Thyroid gland (tissue), 4 donors: ENCODE measurements around the gene ESD. TPM values are rescaled to one million over a fixed set of nuclear protein-coding genes. Genes with fewer than 3 reads are reported as not detected.
A peak's percentile ranks its signal among the peaks of the same experiment; 100 is the strongest.

ENCODE experiments used
- DNase-seq, 2 donors: peaks; one replicate each; pipeline ENCODE4 v3.0.0-alpha.2; 2019
- H3K27ac ChIP-seq, 3 donors: fragments of 200-600 bp; sonication (generic); 1 replicate in 2 of 3; 2 replicates in 1 of 3; pipeline ENCODE4 v1.5.1; 2016 to 2019; ENCODE audit warnings: mild to moderate bottlenecking in 1 of 3, moderate library complexity in 1 of 3
- H3K27me3 ChIP-seq: fragments of 200-600 bp; sonication (generic); one replicate; pipeline ENCODE4 v1.5.1; 2019
- H3K36me3 ChIP-seq, 2 donors: fragments of 200-600 bp; sonication (generic); one replicate each; pipeline ENCODE4 v1.5.1; 2016 to 2019
- H3K4me1 ChIP-seq, 2 donors: fragments of 200-600 bp; sonication (generic); one replicate each; pipeline ENCODE4 v1.5.1; 2017 to 2019
- H3K4me3 ChIP-seq, 3 donors: fragments of 200-600 bp; sonication (generic); replicated peaks in 1 of 3; 1 replicate in 2 of 3; 2 replicates in 1 of 3; pipeline ENCODE4 v1.5.1; 2016; ENCODE audit warnings: mild to moderate bottlenecking in 1 of 3
- H3K9me3 ChIP-seq: fragments of 200-600 bp; sonication (generic); one replicate; pipeline ENCODE4 v1.5.1; 2017
- CTCF ChIP-seq, 6 experiments: fragments of 200-600 bp in 3 of 6; fragments of 450-650 bp in 3 of 6; sonication (generic) in 3 of 6; IDR thresholded peaks; one replicate each; pipeline ENCODE4 v1.5.1; 2016 to 2019; ENCODE audit warnings: antibody characterized with exemption in 6 of 6, mild to moderate bottlenecking in 2 of 6, inconsistent platforms in 1 of 6, moderate library complexity in 1 of 6
- POLR2A ChIP-seq, 2 donors: fragments of 450-650 bp; IDR thresholded peaks; one replicate each; pipeline ENCODE4 v1.6.1; 2017; ENCODE audit warnings: antibody characterized with exemption in 2 of 2, mild to moderate bottlenecking in 2 of 2, moderate library complexity in 1 of 2
- WGBS, 2 donors: methylation state at CpG; one replicate each; pipeline ENCODE4 v1.1.5; 2017; 5-methylcytosine and 5-hydroxymethylcytosine counted together
- intact Hi-C: fragments of 100-400 bp; cut with DNase I; formaldehyde crosslinking; loops from one replicate; pipeline ENCODE4 v1.15.1; 2023
- total RNA-seq, 4 donors: library from RNA; depleted of rRNA; stranded (reverse); fragments of >200 nt; gene quantifications; one replicate each; pipeline ENCODE4 v1.2.3, GENCODE V29; 2016

Gene ESD
- 100 to 1,000 TPM; 142 to 177 (median 158) TPM for total RNA-seq

GRCh38 chr13:46796515-46797474 is at the start of gene ESD:
Gene ESD (minus strand): TSS chr13:46797161. CDS start chr13:46791413, 5,748 bp downstream.
- TF ChIP-seq CTCF (IDR thresholded peaks at IDR 0.05): no peak
- TF ChIP-seq POLR2A (IDR thresholded peaks at IDR 0.05): peak in 1 of 2 donors; percentile 89
- DNase-seq: peak; percentile 94 to 95
- Histone ChIP-seq H3K27me3 (no peaks in the 10 kb centered on the region), H3K4me1 (peaks cover 31 to 32% of the 10 kb centered on the region in 2 donors), H3K4me3 (peak within 1 kb of the TSS; percentile 61 to 93 (median 76)), H3K9me3 (no peaks in the 10 kb centered on the region), H3K36me3 (no peaks in the 10 kb centered on the region), H3K27ac (peak within 1 kb of the TSS; percentile 92 to 97 (median 92))
- intact Hi-C loops: no loop called here
- 2% methylated on average over 53 to 61 of the region's 77 CpGs for whole genome bisulfite sequencing, 2 donors

- Histone ChIP-seq H3K36me3 (no peaks in the 10 kb centered on the region), H3K9me3 (no peaks in the 10 kb centered on the region), H3K27me3 (no peaks in the 10 kb centered on the region), H3K4me3 (no peak overlapping the region), H3K27ac (no peak overlapping the region), H3K4me1 (no peaks in the 10 kb centered on the region)
- WGBS, 2 donors: 70 to 79% methylated on average over 2 of the region's 2 CpGs
- intact Hi-C loops: no loop called here
- DNase-seq: no peak
- TF ChIP-seq POLR2A (IDR thresholded peaks at IDR 0.05): no peak
- TF ChIP-seq CTCF (IDR thresholded peaks at IDR 0.05): no peak
Measured at GRCh38 chr13:46846726-46847125, 49.8 kb upstream of the ESD start.

- WGBS, 2 donors: 89 to 99% methylated on average over 2 of the region's 2 CpGs
- no peaks in the 10 kb centered on the region for H3K36me3 ChIP-seq
- no peak for TF ChIP-seq CTCF (IDR thresholded peaks at IDR 0.05)
- no peak for TF ChIP-seq POLR2A (IDR thresholded peaks at IDR 0.05)
- H3K27ac ChIP-seq: no peak overlapping the region
- H3K9me3 ChIP-seq: no peaks in the 10 kb centered on the region
- DNase-seq: no peak
- intact Hi-C loops: no loop called here
- no peaks in the 10 kb centered on the region for H3K4me1 ChIP-seq
- H3K27me3 ChIP-seq: no peaks in the 10 kb centered on the region
- H3K4me3 ChIP-seq: no peak overlapping the region
Measured at GRCh38 chr13:46845146-46845545, 48.2 kb upstream of the ESD start.

- no peak for DNase-seq
- H3K36me3 ChIP-seq: no peaks in the 10 kb centered on the region
- intact Hi-C loops: no loop called here
- H3K4me1 ChIP-seq: no peaks in the 10 kb centered on the region
- no peaks in the 10 kb centered on the region for H3K27me3 ChIP-seq
- TF ChIP-seq CTCF (IDR thresholded peaks at IDR 0.05): no peak
- no peak for TF ChIP-seq POLR2A (IDR thresholded peaks at IDR 0.05)
- no peaks in the 10 kb centered on the region for H3K9me3 ChIP-seq
- no peak overlapping the region for H3K27ac ChIP-seq
- WGBS, 2 donors: 74 to 78% methylated on average over 4 of the region's 4 CpGs
- H3K4me3 ChIP-seq: no peak overlapping the region
Measured at GRCh38 chr13:46844431-46844830, 47.5 kb upstream of the ESD start.

- intact Hi-C loops: no loop called here
- WGBS, 2 donors: 59 to 79% methylated on average over 1 of the region's 1 CpG
- TF ChIP-seq CTCF (IDR thresholded peaks at IDR 0.05): no peak
- TF ChIP-seq POLR2A (IDR thresholded peaks at IDR 0.05): no peak
Measured at GRCh38 chr13:46839399-46839798, 42.4 kb upstream of the ESD start.

More at GRCh38 chr13:46839399-46839798, 42.4 kb upstream of the ESD start:
- no peak for DNase-seq
- Histone ChIP-seq H3K36me3 (no peaks in the 10 kb centered on the region), H3K9me3 (no peaks in the 10 kb centered on the region), H3K4me1 (no peaks in the 10 kb centered on the region), H3K27me3 (no peaks in the 10 kb centered on the region), H3K4me3 (no peak overlapping the region), H3K27ac (no peak overlapping the region)
